HG03045 (cell line): Measurements from ENCODE around the gene DNMT1.

ENCODE experiments used
- ATAC-seq: cut with Tn5 transposase; IDR thresholded peaks from one replicate; pipeline ENCODE4 v1.9.1; 2021; ENCODE audit warnings: mild to moderate bottlenecking, moderate library complexity; ENCODE audit not compliant: unreplicated experiment

DNMT1 gene

DNA sequence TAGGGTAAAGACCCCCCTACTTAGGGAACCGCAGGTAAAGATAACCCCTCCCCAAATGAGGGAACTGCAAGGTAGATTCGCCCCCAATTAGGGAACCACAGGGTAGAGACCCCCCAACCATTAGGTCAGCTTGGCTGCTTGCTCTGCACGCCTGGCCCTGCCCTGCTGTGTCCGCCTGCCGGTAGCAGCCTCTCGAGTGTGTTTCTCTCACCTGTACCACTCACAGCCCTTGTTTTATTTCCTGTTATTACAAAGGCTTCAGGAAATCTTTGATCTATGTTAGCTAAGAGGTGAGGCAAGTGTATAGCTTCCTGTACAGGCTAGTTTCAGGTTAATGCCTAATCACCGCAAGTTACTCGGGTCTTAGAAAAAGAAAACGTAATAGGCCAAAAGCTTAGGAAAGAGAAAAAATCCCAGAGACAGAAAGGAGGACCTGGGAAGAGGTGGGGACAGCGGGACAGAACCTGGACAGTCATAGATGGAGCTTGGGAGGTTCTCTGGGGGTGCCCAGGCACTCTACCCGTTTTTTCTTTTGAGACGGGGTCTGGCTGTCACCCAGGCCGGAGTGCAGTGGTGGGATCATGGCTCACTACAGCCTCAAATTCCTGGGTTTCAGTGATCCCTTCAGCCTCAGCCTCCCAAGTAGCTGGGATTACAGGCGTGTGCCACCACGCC, 51.9 kb downstream of the DNMT1 start:
- ATAC-seq, result no peak

DNA sequence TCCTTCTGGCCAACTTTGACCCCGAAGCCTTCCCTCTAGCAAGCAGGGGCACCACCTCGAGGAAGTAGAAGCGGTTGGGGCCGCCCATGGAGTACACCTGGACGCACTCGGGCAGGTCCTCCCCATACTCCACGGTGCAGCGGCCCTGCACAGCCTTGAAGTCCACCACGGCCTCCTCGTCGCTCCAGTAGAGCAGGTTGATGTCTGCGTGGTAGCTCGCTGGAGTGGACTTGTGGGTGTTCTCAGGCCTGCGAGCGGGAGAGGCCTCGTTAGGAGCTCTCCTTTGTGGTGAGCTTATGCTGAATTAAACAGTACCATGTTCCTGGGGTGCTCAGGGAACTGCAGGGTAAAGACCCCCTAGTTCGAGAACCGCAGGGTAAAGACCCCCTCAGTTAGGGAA, 52.8 kb downstream of the DNMT1 start:
- ATAC-seq, result no peak

DNA sequence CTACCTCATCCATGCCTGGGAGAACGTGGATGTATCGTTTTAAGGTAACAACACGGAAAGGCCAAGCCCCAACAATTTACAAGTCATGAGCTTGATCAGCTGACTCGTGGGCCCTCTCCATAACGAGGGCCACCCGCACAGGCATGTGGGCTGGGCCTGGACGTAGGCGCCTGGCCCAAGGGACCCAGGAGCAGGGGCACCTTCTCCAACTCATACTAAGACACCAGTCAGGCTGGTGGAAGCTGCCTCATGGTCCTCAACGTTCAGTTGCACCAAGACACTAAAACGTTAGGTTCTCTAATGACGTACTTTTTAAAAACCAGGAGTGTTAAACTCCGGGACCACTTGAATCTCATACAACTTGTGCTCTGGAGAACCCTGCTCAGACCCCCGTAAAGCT, 53.3 kb downstream of the DNMT1 start:
- ATAC-seq, result no peak

- ATAC-seq, result no peak
These were observed 54.8 kb downstream of the DNMT1 start for GRCh38 chr19:10139952-10140351.

- ATAC-seq, result no peak
These were observed 55.6 kb downstream of the DNMT1 start for GRCh38 chr19:10138879-10139795.

DNA sequence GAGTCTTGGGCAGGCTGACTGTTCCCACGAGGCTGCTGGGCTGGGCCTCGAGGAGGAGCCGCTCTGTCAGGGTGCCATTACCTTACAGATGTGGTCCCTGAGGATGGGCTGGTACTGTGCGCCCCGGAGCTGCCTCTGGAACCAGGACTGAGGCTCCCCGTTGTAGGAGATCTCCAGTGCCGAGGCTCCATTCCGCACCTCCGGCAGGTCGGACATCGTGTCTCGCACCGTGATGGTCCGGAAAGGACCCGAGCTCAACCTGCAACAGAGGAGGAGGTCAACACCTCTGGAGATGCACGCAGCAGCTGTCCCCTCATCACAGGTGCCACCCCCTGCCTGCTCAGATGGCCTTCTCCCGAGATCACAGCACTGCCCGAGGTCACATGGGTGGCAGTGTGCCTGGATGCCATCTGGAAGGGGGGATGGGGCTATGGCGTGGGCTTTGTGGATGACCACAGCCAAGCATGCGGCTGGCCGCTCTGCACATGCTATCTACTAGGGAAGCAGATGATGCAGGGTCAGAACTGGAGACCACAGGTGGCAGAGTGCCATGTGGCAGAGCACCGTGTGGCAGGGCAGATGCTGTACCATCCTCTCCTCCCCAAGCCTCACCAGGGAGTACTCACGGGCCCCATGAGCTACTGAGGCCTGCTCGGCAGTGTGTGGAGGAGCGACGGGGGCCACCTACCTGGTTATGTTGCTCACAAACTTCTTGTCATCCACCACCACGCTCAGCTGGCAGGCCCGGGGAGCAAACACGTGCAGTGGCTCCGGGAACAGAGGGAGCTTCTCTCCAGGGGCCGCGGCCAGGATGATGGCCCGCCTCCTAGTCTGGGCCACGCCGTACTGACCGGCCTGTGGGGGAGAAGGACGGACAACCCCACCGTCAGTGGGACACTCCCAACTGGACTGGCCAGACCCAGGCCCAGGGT, 56.7 kb downstream of the DNMT1 start:
- no peak for ATAC-seq

GRCh38 chr19:10136936-10137335, 57.8 kb downstream of the DNMT1 start:
- ATAC-seq, result no peak

DNA sequence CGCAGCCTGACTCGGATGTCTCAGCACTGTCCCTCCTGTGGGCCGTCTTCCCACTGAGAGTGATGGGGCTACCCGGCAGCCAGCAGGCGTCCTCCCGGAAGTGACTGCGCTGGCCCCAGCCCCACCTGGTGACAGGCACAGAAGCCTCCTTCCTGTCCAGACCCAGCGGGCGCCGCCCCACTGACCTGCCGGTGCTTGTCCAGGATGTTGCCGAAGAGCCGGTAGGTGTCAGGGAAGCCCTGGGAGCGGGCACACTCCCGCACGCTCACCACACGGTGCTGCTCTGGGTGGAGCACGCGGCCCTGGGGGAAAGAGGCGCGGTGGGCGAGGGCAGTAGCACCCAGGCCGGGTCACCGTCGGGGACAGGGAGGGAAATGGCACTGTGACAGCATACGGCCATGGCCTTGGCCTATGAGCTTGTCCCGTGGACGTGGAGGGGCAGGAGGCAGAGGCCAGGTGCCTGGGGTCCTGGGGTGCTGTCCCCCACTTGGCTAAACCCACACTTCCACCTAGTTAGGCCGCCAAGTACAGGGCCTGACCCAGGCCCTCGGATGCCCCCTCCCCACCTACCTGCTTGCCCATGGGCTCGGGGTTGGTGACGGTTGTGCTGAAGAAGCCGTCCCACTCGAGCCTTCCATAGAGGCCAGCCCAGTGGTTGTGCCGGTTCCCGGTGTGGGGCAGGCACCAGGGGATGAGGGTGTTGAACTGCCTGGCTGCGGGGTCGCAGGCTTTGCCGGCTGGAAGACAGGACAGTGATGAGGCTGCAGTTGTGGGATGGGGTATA, 59.0 kb downstream of the DNMT1 start:
- no peak for ATAC-seq

DNA sequence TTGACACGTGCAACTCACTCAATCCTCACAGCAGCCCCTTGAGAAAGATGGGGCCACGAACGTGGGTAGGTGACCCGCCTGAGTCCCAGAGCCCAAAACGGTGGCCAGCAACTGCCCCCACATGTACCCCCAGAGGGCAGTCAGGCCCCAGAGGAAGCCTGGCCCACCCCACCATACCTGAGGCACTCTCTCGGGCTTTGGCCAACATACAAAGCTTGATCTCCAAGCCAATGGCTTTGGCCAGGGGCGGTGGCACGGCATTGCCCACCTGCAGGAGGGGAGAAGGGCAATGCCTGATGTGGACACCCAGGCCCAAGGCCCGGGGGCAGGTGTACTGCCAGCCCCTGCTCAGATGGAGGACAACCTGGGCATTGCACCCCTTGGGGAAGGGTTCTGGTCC, 60.7 kb downstream of the DNMT1 start:
- no peak for ATAC-seq

- ATAC-seq, result no peak
These were observed 61.2 kb downstream of the DNMT1 start for GRCh38 chr19:10133596-10133995.

DNA sequence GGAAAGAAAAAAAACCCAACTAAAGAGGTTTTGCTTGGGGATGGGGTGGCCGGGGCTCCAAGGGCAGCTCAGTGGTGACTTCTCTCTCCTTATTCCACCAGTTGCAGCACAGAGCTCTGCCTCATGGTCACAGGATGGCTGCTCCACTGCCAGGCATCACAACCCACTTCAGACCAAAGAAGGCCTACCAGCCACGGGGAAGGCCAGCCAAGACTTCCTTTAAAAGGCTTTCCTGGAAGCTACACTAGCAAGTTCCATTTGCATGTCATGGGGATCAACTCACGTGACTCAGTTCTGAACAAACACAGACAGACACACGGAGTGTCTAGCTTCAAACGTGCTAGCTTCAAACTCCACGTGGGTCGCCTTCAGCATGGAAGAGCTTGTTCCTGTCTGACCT, 61.8 kb downstream of the DNMT1 start:
- ATAC-seq, result no peak

- ATAC-seq, result no peak
These were observed 68.5 kb downstream of the DNMT1 start for GRCh38 chr19:10126213-10126639.

DNA sequence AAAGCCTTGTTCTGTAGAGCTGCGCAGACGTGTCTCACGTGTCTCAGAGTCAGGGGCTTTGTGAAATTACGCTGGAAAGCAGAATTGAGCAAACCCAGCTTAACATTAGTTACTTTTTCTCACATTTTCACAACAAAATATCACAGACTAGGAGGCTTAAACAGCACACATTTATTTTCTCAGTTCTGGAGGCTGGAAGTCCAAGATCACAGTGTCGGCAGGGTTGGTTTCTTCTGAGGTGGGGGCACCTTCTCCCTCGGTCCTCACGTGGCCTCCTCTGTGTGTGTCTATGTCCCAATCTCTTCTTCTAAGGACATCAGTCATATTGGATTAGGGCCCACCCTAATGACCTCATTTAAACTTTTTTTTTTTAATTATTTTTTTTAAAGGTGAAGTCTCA, 70.3 kb downstream of the DNMT1 start:
- no peak for ATAC-seq

DNA sequence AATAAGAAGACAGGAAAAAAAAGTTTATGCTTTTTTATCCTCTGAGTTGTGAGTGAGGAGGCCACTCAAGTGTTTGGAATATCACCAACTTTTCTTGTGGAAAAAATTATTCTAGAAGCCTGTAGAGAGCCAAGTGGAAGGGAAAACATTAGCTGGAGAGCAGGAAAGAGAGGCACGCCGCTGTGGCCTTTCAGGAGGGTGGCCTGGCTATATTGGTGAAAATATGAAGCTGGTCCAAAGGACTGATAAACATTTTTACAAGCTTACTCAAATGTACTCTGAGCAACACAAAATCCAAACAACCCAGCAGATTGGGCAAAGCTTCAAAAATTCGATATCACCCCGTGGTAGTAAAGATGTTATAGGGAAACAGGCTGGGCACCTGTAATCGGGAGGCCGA, 72.7 kb downstream of the DNMT1 start:
- no peak for ATAC-seq

- no peak for ATAC-seq
These were observed 74.1 kb downstream of the DNMT1 start for GRCh38 chr19:10120538-10121189.

DNA sequence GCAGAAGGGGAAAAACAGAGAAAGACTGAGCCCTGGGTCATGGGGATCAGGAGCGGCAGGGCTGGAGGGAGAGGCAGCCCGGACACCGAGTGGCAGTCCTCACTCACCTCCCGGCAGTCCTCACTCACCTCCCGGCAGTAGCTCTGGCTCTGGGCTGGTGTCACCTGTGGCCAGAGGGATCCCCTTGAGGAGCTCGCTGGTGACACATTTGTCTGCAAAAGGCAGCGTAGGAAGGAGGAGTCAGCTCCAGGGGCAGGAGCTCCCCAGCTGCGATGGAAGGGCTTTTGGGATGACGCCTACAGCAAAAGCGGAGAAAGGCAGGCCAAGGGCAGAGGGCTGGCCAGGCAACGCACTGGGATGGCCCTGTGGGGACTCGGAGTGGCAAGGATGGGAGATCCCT, 75.8 kb downstream of the DNMT1 start:
- no peak for ATAC-seq

DNA sequence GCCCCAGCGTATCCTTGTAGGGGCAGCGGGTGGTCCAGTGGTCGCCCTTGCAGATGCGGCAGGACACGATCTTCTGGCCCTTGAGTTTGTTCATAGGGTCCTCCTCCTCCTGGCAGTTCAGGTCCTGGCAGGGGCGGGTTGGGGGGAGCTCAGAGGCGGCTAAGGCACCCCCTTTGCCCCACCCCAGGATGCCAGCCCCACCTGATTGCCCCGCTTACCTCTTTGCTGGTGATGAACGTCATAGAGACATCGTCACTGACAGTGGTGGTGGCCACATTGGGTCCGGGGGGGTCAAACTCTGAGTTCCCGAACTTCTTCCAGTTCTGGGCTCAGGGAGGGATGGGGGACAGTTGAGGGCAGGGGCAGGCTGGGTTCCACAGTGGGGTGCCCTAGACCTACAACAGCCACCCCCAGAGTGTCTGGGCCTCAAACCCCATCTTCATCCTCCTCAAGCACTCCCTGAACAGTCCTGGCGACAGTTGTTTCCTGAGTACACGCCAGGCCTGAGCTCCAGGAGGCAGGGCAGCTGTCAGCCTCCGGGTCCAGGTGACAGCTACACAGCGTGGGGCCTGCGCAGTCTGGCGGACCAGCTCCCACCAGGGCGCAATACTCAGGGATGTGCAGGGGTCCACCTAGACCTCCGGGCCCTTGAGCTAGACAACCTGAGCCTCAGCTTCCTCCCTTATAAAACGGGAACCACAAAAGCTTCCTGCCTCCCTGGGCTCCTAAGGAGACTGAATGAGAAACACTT, 77.7 kb downstream of the DNMT1 start:
- ATAC-seq, result no peak

DNA sequence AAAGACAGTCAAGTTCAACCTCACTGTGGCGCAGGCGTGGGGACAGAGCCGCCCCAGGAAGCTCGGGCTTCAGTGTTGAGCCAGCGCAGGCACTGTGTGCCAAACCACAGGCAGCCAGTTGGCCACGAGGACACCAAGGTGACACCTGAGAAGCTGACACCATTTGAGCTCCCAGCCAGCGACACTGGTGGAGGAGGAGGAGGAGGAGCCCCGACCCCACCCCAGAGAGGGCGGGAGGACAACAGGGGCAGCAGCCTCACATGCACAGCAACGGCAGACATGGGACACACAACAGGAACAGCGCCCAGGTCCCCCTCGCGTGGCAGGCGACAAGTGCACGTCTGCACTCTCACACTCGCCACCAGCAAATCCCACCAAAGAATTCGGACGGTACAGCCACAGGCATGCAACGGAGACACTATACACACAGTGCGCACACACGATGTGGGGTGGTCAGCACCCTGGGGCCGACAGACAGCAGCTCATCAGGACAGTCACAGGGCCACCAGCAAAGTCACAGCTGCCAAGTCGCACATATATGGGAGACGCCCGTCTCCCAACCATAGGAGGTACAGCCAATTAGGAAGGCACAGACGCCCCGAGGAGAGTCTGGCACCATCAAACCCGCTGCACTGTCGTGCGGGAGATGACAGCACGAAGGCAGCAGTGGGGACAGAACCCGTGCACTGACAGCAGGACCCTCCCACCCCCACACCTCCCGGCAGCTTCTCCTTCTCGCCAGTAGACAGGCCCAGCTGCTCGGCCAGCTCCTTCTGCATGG, 78.5 kb downstream of the DNMT1 start:
- ATAC-seq, result no peak
